Fibroblast of peridontal ligament (primary cell): Measurements from ENCODE around the gene ATP5ME.
"Not testable (repeated sequence)": the region's sequence is repeated elsewhere in the genome, so short reads cannot be mapped to it uniquely, and the experiment has no call there.

ENCODE experiments used
- DNase-seq: peaks from one replicate; pipeline ENCODE4 v3.0.0-alpha.2; 2010; ENCODE audit errors: extremely low read depth

The ATP5ME gene

DNA sequence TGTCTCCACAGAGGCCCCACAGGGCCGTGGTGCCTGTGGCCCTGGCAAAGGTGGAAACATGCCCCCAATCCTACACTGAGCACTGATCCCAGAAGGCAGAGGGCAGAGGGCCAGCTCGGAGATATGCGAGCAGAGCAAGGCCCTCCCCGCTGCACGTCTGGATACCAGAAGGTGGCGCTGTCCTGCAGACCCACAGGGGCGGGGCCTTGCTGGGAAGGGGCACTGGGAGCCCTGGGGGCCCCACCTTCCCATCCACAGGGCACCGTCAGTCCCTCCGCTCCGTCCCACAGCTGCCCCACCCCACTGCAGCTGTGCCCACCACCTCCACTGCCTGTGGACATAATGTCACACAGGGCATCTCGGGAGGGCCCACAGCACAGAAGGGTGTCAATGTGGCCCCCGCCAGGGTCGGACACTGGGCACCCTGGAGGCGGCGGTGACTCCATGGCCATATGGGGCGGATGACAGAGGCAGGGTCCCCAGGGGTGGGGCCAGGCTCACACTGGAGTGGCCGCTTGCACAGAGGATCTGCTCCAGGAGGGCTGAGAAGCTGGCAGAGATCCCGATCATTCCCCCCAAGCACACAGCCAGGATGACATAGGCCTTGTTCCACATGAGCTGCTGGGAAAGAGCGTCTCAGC, 10.0 kb upstream of the ATP5ME start:
- peak; percentile 48 for DNase-seq

- no peak for DNase-seq
Measured at GRCh38 chr4:683247-683897, 9.3 kb upstream of the ATP5ME start.

DNA sequence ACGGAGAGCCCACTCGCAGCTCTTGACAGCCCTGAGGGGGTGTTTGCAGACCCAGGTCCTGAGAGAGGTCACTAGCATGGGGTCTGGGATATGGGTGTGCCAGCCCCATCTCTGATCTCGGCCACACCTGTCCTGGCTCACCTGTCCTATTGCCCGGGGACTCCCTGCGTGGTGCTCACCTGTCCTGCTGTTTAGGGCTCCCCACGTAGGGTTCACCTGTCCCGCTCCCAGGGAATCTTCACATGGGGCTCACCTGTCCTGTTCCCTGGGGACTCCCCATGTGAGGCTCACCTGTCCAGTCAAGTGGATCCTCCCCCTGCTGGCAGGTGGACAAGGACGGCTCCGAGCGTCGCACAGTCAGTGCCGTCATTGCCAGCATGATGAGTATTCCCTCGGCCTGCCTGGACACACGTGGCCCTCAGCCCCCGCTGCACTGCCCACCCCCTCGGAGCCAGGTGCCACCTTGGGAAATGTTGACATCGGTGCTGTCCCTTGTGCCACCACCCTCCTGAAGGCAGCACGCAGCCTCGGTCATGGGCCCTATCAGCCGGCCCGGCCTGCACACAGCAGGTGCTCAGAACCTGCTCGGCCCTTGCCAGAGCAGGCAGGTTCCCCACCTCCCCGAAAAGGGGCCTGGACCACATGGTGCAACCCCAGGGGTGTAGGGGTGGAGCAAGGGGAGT, 8.6 kb upstream of the ATP5ME start:
- DNase-seq: no peak

GRCh38 chr4:681736-682451, 7.8 kb upstream of the ATP5ME start:
- no peak for DNase-seq

GRCh38 chr4:680928-681645, 7.0 kb upstream of the ATP5ME start:
- DNase-seq: peak; percentile 23

- DNase-seq: no peak
Measured at GRCh38 chr4:680551-680927, 6.5 kb upstream of the ATP5ME start.

DNA sequence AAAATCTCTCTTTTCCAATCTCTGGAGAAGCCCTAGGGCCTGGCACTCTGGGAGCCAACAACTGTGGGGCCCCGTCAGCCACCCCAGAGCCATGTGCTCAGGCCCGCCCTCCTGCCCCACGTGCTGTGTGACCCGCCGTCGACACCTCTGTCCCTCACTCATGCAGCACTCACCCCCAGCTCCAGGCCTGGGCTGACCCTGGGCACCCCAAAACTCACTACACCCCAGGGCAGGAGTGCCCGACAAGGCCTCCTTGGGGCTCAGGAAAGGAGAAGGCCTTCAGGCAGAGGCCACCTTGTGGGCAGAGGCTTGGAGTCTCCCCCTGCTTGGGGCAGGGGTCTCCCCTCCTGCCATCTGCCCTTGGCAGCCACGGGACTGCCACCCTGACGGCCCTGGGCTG, 6.0 kb upstream of the ATP5ME start:
- no peak for DNase-seq

GRCh38 chr4:679629-680028, 5.6 kb upstream of the ATP5ME start:
- DNase-seq: no peak

DNA sequence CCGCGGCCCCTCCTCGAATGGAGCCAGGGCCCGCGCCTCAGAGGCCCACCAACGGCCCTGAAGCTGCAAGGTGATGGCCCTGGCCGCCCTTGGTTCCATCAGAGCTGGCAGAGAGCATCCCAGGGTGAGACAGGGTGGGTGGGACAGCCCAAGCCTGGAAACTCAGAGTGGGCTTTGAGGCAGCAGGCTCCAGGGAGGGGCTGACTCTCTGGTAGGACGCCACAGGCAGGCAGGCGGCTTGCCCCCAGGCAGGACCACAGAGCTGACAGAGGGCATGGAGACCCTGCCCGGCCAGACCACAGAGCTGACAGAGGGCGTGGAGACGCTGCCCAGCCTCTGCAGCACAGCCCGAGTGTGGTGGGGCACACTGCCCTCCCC, 5.0 kb upstream of the ATP5ME start:
- no peak for DNase-seq

GRCh38 chr4:678331-679103, 4.4 kb upstream of the ATP5ME start:
- no peak for DNase-seq

GRCh38 chr4:677431-678293, 3.6 kb upstream of the ATP5ME start:
- no peak for DNase-seq

DNA sequence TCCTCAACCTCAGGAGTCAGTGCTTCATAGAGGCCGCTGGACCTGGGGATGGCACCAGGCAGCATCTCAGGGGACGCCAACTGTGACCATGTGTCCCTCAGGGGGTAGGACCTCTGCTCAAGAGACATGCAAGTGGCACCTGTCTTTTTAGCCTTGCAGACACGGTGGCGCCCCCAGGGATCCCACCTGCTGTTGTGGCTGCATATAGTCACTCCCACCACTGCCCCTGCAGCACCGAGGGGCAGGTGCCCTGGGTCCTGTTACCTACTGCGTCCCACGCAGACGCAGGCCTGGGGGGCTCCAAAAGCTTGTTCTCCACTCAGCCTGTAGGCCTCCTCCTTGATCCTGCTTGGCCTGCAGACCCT, 2.8 kb upstream of the ATP5ME start:
- no peak for DNase-seq

DNA sequence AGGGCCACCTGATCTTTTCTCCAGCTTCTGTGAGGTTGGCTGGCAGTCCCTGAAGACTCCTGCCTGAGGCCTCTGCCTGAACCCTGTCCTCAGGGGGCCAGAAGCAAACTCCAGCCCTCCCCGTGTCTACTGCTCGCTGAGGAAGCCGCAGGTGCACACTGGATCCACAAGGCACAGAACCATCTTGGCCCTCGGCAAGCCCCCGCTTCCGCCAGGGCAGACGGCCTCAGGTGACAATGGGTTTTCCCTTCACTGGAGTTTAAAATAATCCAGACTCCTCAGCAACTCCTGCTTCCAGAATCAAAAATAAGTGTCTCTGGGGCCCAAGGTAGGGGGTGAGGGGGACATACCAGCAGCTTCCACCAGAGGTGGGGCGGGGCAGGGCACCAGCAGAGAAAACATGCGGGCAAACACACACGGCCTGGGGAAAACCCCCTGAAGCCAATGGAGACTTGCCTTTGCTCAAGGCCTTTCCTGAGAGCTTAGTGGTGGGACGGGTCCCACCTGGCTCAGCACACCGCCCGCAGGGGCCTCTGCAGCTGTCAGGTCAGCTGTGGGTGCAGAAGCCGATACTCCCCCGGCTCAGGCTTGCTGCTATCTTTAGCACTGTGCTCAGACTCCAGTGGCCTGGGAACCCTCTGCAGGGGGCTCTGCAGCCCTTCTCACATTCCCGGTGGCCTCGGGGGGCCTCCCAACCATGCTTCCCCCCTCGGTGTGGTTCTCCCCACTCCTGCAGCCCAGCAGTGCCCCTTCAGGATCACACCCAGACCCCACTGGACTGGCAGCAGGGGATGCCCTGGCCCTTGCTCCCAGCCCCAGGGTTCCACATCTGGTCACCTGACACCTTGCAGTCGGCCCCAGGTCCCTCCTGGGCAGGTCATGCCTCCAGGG, 2.1 kb upstream of the ATP5ME start:
- DNase-seq: no peak

DNA sequence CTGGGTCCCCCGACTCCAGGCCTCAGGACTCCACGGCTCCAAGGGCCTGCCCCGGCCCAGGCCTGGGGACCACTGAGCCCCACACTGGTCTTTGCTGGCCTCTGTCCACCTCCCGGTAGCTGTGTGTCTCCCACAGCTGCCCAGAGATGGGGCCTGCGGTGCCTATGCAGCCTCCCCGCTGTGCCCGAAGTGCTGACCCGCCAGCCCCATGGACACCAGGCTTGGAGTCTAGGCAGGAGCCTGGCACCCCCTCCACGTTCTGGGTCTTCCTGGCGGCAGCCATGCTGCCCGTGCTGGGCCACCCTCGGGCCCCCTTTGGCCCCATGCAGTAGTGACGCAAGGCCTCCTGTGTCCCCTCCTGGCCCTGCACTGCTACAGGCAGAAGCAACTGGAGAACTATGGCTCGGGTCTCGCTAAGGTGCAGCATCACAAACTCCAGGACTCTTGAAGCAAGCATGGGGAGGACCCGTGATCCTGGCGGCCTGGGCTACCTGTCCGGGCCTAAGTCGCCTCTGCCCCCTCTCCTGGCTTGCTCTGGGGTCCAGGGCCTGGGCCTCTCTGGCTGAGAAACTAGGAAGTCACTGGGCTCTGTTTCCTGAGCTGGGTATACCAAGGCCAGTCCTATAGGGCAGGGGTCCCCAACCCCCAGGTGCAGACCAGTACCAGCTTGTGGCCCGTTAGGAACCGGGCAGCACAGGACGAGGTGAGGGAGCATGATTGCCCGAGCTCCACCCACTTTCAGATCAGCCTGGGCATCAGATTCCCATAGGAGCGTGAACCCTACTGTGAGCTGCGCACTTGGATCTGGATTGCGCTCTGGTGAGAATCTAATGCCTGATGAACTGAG, 1.2 kb upstream of the ATP5ME start:
- DNase-seq: no peak

DNA sequence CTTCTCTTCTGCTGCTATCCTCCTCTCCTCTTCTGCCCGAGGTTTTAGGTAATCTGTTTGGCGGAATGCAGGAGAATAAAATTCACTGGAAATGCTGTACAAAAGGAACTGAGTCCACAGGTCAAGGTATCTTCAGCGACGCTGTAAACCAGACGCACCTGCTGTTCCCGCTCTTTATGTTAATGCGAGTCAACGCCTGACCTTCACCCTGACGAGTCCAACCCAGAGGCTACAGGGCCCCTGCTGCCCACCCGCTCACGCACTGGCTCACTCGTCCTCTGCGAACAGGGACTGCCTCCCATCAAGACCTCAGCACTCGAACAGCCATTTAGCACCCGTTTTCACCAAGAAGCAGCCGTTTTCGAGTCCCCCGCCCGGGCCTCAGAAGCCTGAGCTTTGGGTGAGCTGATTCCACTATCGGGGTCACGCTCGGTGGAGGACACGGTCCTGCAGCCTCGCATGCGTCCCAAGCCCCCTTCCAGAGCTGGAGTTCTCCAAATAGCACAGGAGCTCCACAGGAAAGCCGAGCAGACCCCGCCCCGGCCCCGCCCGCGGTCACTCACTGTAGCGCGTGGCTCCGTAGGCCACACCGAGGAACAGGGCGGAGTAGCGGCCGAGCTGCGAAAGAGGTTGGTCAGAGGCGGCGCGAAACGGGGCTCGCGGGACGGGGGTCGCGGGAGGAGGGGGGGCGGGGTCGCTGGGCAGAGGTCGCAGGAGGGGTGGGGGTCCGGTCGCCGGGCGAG, 556 bp downstream of the ATP5ME start:
- no peak for DNase-seq

GRCh38 chr4:671769-672168, 2.3 kb downstream of the ATP5ME start:
- no peak for DNase-seq

GRCh38 chr4:669806-670559, 4.1 kb downstream of the ATP5ME start:
- not testable (repeated sequence) for DNase-seq
